ENCODE measurements around the gene SRGAP3. TPM values are rescaled to one million over a fixed set of nuclear protein-coding genes. Genes with fewer than 3 reads are reported as not detected.

The SRGAP3 gene
- total RNA-seq, 2 experiments from 2014 or later: 2.8 to 3.2 TPM

GRCh38 chr3:9075762-9076161 is 173.7 kb downstream of the SRGAP3 start:
- H3K27ac Mint-ChIP-seq: no peak overlapping the region
- H3K36me3 Mint-ChIP-seq (ENCODE audit: low read depth): no peaks in the 10 kb centered on the region
- H3K4me3 Mint-ChIP-seq: no peak overlapping the region
- ChIA-PET CTCF (no interaction called here), POLR2A (no interaction called here)
- H3K4me1 Mint-ChIP-seq (ENCODE audit: low read depth): no peaks in the 10 kb centered on the region
- no peaks in the 10 kb centered on the region for H3K27me3 ChIP-seq (ENCODE audit: control insufficient read depth in 1 of 2, insufficient read depth in 2 of 2, low read length in 2 of 2)
- no peak overlapping the region for H3K4me3 ChIP-seq (ENCODE audit: low read length)
- H3K9me3 ChIP-seq (ENCODE audit: control insufficient read depth in 1 of 2, insufficient read depth in 1 of 2, low read length in 2 of 2): no peaks in the 10 kb centered on the region
- no peaks in the 10 kb centered on the region for H3K27me3 Mint-ChIP-seq
- no peaks in the 10 kb centered on the region for H3K9me3 Mint-ChIP-seq
- DNase-seq (no peak), ATAC-seq (ENCODE audit: poor library complexity) (no peak)
- no peak overlapping the region for H3K27ac ChIP-seq (ENCODE audit: low read depth in 1 of 2, low read length in 2 of 2)
- H3K4me1 ChIP-seq (ENCODE audit: insufficient read depth, low read length): no peaks in the 10 kb centered on the region
- intact Hi-C loops (cut with DNase I, micrococcal nuclease): no loop called here
- no peak for TF ChIP-seq CTCF (IDR thresholded peaks at IDR 0.05)
- no peaks in the 10 kb centered on the region for H3K36me3 ChIP-seq (ENCODE audit: insufficient read depth, low read length)

DNA sequence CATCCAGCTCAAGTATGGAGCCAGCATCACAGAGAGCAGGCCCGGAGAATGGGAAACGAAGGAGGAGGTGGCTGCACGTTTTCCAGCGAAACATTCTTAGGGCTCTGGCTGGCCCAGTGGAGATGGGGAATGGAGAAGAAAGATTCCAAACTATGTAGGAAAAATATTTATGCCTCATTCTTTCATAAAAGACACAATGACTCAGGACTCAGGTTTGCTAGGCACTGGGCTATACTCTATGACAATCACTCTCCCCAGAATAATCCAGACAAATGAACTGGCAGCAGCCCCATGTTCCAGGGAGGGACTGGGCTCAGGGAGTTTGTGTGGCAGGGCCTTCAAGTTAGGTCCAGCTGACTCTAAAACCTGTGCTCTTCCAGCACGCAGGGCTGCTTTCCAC is 175.4 kb downstream of the SRGAP3 start:
- no peak overlapping the region for H3K27ac ChIP-seq (ENCODE audit: low read depth in 1 of 2, low read length in 2 of 2)
- ATAC-seq (ENCODE audit: poor library complexity): no peak
- DNase-seq: no peak
- TF ChIP-seq CTCF (IDR thresholded peaks at IDR 0.05): no peak
- ChIA-PET POLR2A (no interaction called here), CTCF (no interaction called here)
- no peaks in the 10 kb centered on the region for H3K36me3 ChIP-seq (ENCODE audit: insufficient read depth, low read length)
- H3K4me3 ChIP-seq (ENCODE audit: low read length): no peak overlapping the region
- H3K4me1 ChIP-seq (ENCODE audit: insufficient read depth, low read length): no peaks in the 10 kb centered on the region
- no peaks in the 10 kb centered on the region for H3K4me1 Mint-ChIP-seq (ENCODE audit: low read depth)
- no peak overlapping the region for H3K27ac Mint-ChIP-seq
- H3K9me3 Mint-ChIP-seq: no peaks in the 10 kb centered on the region
- H3K36me3 Mint-ChIP-seq (ENCODE audit: low read depth): no peaks in the 10 kb centered on the region
- no peaks in the 10 kb centered on the region for H3K27me3 Mint-ChIP-seq
- intact Hi-C loops (cut with DNase I, micrococcal nuclease): no loop called here
- H3K27me3 ChIP-seq (ENCODE audit: control insufficient read depth in 1 of 2, insufficient read depth in 2 of 2, low read length in 2 of 2): no peaks in the 10 kb centered on the region
- no peaks in the 10 kb centered on the region for H3K9me3 ChIP-seq (ENCODE audit: control insufficient read depth in 1 of 2, insufficient read depth in 1 of 2, low read length in 2 of 2)
- H3K4me3 Mint-ChIP-seq: no peak overlapping the region

DNA sequence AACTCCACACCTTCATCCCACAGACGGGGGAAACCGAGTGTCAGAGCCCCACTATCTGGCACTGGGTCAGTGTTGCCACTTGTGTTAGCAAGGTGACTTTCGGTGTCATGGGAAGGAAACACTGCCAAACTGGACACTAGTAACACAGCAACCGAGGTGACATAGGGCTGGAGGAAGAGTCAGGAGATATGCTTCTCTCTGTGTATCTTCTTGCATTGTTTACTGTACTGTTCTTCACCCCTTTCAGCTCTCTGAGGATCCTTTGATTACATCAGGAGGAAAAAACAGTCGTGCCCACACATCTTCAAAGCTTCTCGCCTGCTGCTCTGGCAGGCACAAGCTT is 176.8 kb downstream of the SRGAP3 start:
- Histone ChIP-seq H3K36me3 (ENCODE audit: insufficient read depth, low read length) (no peaks in the 10 kb centered on the region), H3K9me3 (ENCODE audit: control insufficient read depth in 1 of 2, insufficient read depth in 1 of 2, low read length in 2 of 2) (no peaks in the 10 kb centered on the region), H3K4me3 (ENCODE audit: low read length) (no peak overlapping the region), H3K27me3 (ENCODE audit: control insufficient read depth in 1 of 2, insufficient read depth in 2 of 2, low read length in 2 of 2) (no peaks in the 10 kb centered on the region), H3K27ac (ENCODE audit: low read depth in 1 of 2, low read length in 2 of 2) (no peak overlapping the region), H3K4me1 (ENCODE audit: insufficient read depth, low read length) (no peaks in the 10 kb centered on the region)
- intact Hi-C loops (cut with DNase I, micrococcal nuclease): no loop called here
- CTCF ChIA-PET: no interaction called here
- no peaks in the 10 kb centered on the region for H3K4me1 Mint-ChIP-seq (ENCODE audit: low read depth)
- no peak for DNase-seq
- no peaks in the 10 kb centered on the region for H3K27me3 Mint-ChIP-seq
- H3K9me3 Mint-ChIP-seq: no peaks in the 10 kb centered on the region
- ATAC-seq (ENCODE audit: poor library complexity): no peak
- POLR2A ChIA-PET: no interaction called here
- no peak overlapping the region for H3K27ac Mint-ChIP-seq
- H3K4me3 Mint-ChIP-seq: no peak overlapping the region
- TF ChIP-seq CTCF (IDR thresholded peaks at IDR 0.05): no peak
- H3K36me3 Mint-ChIP-seq (ENCODE audit: low read depth): no peaks in the 10 kb centered on the region
